ACC112 (cell line): ENCODE data around the gene ARF4.
"Not testable (repeated sequence)": the region's sequence is repeated elsewhere in the genome, so short reads cannot be mapped to it uniquely, and the experiment has no call there.

Experiments
- H2AFZ ChIP-seq: fragments of 200-600 bp; sonication (generic); one replicate; pipeline ENCODE4 v1.6.0; 2017; ENCODE audit warnings: antibody characterized with exemption, low read length; ENCODE audit not compliant: unreplicated experiment
- H3K27ac ChIP-seq: fragments of 200-600 bp; sonication (generic); 2 replicates; pipeline ENCODE4 v1.5.1; 2014; ENCODE audit warnings: low read depth, mild to moderate bottlenecking, antibody characterized with exemption, low read length, moderate library complexity
- H3K27me3 ChIP-seq: fragments of 200-600 bp; sonication (generic); 2 replicates; pipeline ENCODE4 v1.6.1; 2014; ENCODE audit warnings: mild to moderate bottlenecking, antibody characterized with exemption, low read length, moderate library complexity, mixed read lengths; ENCODE audit not compliant: insufficient read depth
- H3K36me3 ChIP-seq: fragments of 200-600 bp; sonication (generic); 2 replicates; pipeline ENCODE4 v1.6.1; 2016; ENCODE audit warnings: mild to moderate bottlenecking, antibody characterized with exemption, low read length, moderate library complexity, mixed read lengths; ENCODE audit not compliant: insufficient read depth
- H3K4me1 ChIP-seq: fragments of 200-600 bp; sonication (generic); one replicate; pipeline ENCODE4 v1.6.1; 2016; ENCODE audit warnings: low read length, mixed read lengths; ENCODE audit not compliant: insufficient read depth, unreplicated experiment, control insufficient read depth
- H3K4me3 ChIP-seq: fragments of 200-600 bp; sonication (generic); 2 replicates; pipeline ENCODE4 v1.5.1; 2014; ENCODE audit warnings: mild to moderate bottlenecking, low read depth, low read length
- H3K79me2 ChIP-seq: fragments of 200-600 bp; sonication (generic); one replicate; pipeline ENCODE4 v1.6.0; 2016; ENCODE audit warnings: low read length; ENCODE audit not compliant: control insufficient read depth, unreplicated experiment, insufficient read depth

ARF4 gene

DNA sequence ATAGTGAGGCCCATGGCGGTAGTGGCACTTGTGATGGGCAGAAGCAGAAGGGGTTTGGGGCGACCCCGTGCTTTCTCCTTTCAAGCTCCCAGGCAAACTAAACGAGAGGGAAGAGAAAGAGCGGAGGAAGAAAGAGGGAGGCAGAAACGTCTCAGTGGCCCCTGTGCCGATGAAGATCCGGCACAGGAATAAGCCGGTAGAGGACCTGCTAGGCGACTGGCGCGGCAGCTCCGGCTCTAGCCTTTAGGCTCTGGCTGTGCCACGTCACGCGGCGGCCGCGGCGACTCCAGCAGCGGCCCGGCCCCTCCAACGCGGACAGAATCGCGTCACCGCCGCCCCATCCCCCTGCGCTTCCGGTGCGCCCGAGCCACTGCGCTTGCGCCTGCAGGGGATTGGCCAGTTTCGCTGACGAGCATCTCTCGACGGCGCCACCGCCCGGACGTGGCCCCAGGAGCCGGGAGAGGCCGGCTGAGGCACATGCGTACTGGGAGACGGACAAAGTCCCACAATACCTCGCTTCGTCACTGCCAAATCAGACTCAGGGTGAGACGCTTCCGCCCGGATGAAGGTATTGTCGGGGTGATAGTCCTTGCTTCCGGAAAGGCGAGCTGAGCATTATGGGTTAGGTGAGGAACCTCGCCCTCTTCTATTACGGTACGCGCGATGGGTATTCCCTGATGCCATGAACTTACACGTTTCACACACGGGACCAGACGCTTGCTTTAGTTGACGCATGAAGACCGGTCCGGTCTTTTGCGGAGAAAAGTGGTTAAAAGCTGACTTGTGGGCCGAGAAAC is at the start of gene ARF4:
TSS of gene ARF4 (minus strand) at position 218 of the 797 bp plus-strand sequence. CDS start at position 14, 204 bp downstream.
- Histone ChIP-seq H3K27me3 (no peaks in the 10 kb centered on the region), H2AFZ (peak within 1 kb of the TSS; percentile 98), H3K79me2 (peaks cover 60% of the 10 kb centered on the region), H3K4me1 (peaks cover 17% of the 10 kb centered on the region), H3K4me3 (peak within 1 kb of the TSS; percentile 96), H3K27ac (peak within 1 kb of the TSS; percentile 98), H3K36me3 (peaks cover 12% of the 10 kb centered on the region)

GRCh38 chr3:57646723-57647122 is 49.6 kb upstream of the ARF4 start:
- H2AFZ ChIP-seq = no peak overlapping the region
- no peaks in the 10 kb centered on the region for H3K27me3 ChIP-seq
- no peak overlapping the region for H3K4me3 ChIP-seq
- peaks cover 18% of the 10 kb centered on the region; the same call in 1 of the 2 replicates for H3K36me3 ChIP-seq
- no peaks in the 10 kb centered on the region for H3K79me2 ChIP-seq
- H3K27ac ChIP-seq = no peak overlapping the region
- no peaks in the 10 kb centered on the region for H3K4me1 ChIP-seq

- H2AFZ ChIP-seq = no peak overlapping the region
- H3K4me1 ChIP-seq = no peaks in the 10 kb centered on the region
- H3K27me3 ChIP-seq = no peaks in the 10 kb centered on the region
- H3K4me3 ChIP-seq = no peak overlapping the region
- no peak overlapping the region for H3K27ac ChIP-seq
- 0 out of 2 replicates have a peak, but pooled peaks cover 4% of the 10 kb centered on the region for H3K36me3 ChIP-seq
- H3K79me2 ChIP-seq = no peaks in the 10 kb centered on the region
Observed at GRCh38 chr3:57644740-57645139, 47.6 kb upstream of the ARF4 start.

DNA sequence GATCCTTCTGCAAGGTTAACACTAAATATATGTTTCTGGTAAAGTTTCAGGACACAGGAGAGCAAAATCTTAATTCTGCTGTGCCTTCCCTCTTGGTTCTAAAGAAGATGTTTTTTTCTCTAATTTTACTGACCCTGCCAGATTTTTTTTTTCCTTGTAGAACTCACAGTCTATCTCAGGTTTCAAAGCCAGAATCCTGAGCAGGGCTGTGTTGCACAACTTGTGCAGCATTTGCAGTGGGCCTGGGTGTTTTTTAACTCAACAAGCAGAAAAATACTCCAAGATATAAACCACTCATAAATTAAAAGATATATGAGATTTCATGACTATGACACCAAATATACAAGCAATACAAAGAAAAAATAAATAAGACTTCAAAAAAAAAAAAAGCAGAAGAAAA is 40.2 kb upstream of the ARF4 start:
- no peak overlapping the region for H3K4me3 ChIP-seq
- no peaks in the 10 kb centered on the region for H3K27me3 ChIP-seq
- no peak overlapping the region for H2AFZ ChIP-seq
- peaks cover 20% of the 10 kb centered on the region for H3K36me3 ChIP-seq
- H3K27ac ChIP-seq = no peak overlapping the region
- no peaks in the 10 kb centered on the region for H3K79me2 ChIP-seq
- H3K4me1 ChIP-seq = no peaks in the 10 kb centered on the region

GRCh38 chr3:57634259-57634658 is 37.1 kb upstream of the ARF4 start:
- not testable (repeated sequence) for H2AFZ ChIP-seq, H3K4me1 ChIP-seq, H3K27ac ChIP-seq, H3K4me3 ChIP-seq, H3K27me3 ChIP-seq, H3K79me2 ChIP-seq
- peaks cover 27% of the 10 kb centered on the region for H3K36me3 ChIP-seq

DNA sequence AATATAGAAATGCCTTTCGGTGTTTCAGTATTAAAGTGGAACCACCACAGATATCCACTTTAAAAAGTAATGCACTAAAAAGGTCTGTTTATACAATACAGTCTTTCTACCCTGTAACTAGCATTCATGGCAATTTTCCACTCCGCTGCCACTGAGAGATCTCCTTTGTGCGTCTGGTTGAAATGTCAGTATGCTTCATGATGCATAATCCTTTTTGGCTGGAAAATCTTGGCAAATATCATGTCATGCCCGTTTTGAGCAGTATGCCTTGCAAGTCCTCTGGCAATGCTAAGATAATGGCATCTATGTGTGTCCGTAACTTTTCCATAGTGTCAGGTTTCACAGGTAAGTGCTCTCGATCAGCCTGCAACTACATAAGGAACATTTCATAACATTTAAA is 30.8 kb upstream of the ARF4 start:
- Histone ChIP-seq H3K79me2 (no peaks in the 10 kb centered on the region), H2AFZ (no peak overlapping the region), H3K27ac (no peak overlapping the region), H3K27me3 (no peaks in the 10 kb centered on the region), H3K36me3 (peaks cover 35% of the 10 kb centered on the region), H3K4me1 (no peaks in the 10 kb centered on the region), H3K4me3 (no peak overlapping the region)

GRCh38 chr3:57624801-57625200 is 27.7 kb upstream of the ARF4 start:
- no peak overlapping the region for H3K27ac ChIP-seq
- H3K79me2 ChIP-seq = no peaks in the 10 kb centered on the region
- no peak overlapping the region for H2AFZ ChIP-seq
- H3K36me3 ChIP-seq = peaks cover 26% of the 10 kb centered on the region
- no peak overlapping the region for H3K4me3 ChIP-seq
- H3K4me1 ChIP-seq = no peaks in the 10 kb centered on the region
- H3K27me3 ChIP-seq = no peaks in the 10 kb centered on the region

- Histone ChIP-seq H2AFZ (no peak overlapping the region), H3K79me2 (no peaks in the 10 kb centered on the region), H3K27me3 (no peaks in the 10 kb centered on the region), H3K36me3 (peaks cover 8% of the 10 kb centered on the region; the same call in 1 of the 2 replicates), H3K4me3 (no peak overlapping the region), H3K27ac (no peak overlapping the region), H3K4me1 (no peaks in the 10 kb centered on the region)
Observed at GRCh38 chr3:57622362-57622761, 25.2 kb upstream of the ARF4 start.

GRCh38 chr3:57617739-57618138 is 20.6 kb upstream of the ARF4 start:
- H3K36me3 ChIP-seq = no peaks in the 10 kb centered on the region
- H3K27me3 ChIP-seq = no peaks in the 10 kb centered on the region
- H3K4me3 ChIP-seq = no peak overlapping the region
- no peak overlapping the region for H2AFZ ChIP-seq
- no peaks in the 10 kb centered on the region for H3K4me1 ChIP-seq
- H3K27ac ChIP-seq = no peak overlapping the region
- H3K79me2 ChIP-seq = no peaks in the 10 kb centered on the region

GRCh38 chr3:57616233-57616632 is 19.1 kb upstream of the ARF4 start:
- no peak overlapping the region for H3K27ac ChIP-seq
- no peak overlapping the region for H2AFZ ChIP-seq
- H3K36me3 ChIP-seq = no peaks in the 10 kb centered on the region
- H3K27me3 ChIP-seq = no peaks in the 10 kb centered on the region
- H3K4me3 ChIP-seq = no peak overlapping the region
- no peaks in the 10 kb centered on the region for H3K79me2 ChIP-seq
- H3K4me1 ChIP-seq = no peaks in the 10 kb centered on the region

GRCh38 chr3:57611870-57612269 is 14.7 kb upstream of the ARF4 start:
- not testable (repeated sequence) for H3K27ac ChIP-seq, H3K79me2 ChIP-seq, H2AFZ ChIP-seq, H3K36me3 ChIP-seq, H3K4me1 ChIP-seq, H3K27me3 ChIP-seq, H3K4me3 ChIP-seq
